HG02571 (cell line): ENCODE data around the gene KCNJ18.
"Not testable (repeated sequence)": the region's sequence is repeated elsewhere in the genome, so short reads cannot be mapped to it uniquely, and the experiment has no call there.

Experiments used
- ATAC-seq: cut with Tn5 transposase; IDR thresholded peaks from one replicate; pipeline ENCODE4 v1.9.1; 2021; ENCODE audit warnings: mild to moderate bottlenecking, moderate library complexity; ENCODE audit not compliant: unreplicated experiment

KCNJ18 gene

DNA sequence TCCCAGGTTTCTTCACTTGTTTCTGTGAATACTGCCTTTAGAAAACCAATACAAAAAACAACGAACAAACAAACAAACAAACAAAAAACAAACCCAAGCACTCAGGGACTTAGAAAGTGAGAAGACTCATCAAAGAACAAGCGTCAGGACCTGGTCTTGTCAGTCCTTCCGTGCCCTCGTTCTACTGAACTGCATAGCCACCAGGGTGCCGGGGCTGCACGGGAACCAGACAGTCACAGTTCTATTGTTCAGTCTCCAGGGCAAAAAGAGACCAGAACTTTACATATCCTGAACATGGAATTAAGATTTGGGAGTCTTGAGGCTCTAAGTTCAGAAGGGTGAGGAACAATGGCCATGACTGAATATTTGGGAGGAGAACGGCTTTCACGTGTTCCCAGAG lies 28.2 kb downstream of the KCNJ18 start:
- not testable (repeated sequence) for ATAC-seq

DNA sequence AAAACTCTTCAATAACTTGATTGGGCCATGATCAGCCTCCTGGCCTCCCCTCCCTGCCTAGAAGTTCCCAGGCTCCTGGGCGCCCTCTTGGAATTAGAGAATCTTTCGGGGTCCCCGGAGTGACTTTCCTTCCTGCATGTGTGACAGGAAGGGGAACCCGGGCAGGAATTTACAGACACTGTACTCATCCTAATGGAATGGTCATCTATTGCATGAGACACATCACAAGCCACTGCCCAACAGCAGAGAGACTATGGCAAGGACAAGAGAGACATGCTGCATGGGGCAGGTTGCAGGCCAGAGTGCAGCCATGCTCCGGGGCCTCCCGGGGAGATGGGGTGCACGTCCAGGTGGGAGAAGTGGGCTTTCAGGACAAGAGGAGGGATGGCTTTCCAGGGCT lies 29.9 kb downstream of the KCNJ18 start:
- ATAC-seq: not testable (repeated sequence)

DNA sequence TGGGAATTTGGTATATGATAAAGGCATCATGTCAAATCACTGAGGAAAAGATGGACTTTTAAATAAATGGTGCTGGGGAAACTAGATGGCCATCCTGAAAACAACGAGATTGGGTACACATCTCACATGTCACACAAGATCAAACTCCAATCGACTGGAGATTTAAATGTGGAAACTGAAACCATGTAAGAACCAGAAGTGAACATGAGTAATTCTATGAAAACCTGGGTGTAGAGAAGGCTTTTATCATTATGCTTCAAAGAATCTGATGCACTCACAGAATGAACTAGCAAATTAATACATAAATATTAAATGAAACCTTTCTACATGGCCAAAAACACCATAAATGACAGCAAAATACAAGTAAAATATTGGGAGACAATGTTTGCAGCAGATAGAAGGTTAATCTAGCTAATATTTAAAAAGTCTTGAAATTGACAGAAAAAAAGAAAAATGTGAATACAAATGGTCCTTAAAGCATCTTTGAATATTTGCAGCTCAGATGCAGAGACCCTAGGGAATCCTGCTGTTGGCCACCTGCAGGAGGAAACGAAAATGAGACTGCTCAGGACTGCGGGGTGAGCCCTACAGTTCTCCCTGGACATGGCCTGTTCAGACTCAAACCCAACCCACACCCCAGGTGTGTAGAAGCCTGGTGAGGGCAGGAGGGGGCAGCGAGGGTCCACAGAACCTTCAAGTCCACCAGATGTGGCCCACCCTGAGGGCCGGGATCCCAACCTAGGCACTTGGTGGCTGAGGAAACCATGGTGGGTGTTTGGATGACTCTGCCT lies 32.1 kb downstream of the KCNJ18 start:
- not testable (repeated sequence) for ATAC-seq

DNA sequence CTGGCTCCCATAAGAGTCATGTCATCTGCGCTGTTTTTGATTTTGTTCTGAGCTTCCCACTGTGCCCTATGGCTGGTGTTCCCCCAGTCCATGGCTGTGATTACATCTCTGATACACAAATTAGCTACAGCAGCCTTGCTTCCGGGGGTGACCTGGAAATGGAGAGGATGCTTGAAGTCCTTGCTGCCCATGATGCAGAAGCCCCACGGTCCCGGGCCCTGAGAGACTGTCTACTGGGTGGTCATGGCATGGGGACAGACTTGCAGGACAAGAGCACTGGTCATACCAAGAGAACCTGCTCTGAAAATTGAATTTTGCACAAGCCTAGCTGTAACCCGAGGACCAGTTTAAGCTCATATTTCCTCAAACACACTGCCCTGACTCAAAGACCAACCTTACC lies 38.8 kb downstream of the KCNJ18 start:
- ATAC-seq: not testable (repeated sequence)

DNA sequence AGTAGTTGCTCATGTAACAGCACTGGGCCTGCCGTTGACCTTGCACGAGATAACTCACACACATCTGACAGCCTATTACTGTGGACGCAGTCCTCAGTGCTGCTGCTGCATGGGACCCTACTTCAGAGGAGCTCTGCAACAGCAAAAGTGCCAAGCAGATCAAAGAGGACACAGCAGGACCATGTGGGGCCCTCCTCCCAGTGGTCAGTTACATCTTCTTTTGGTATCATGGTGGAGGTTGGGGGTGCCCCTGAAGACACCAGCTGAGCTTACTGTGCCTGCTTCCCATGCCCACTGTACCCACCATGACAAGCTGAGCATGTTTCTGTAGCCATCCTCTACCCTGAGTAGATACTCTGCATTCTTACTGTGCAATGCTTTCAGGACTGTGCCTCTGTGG lies 41.6 kb downstream of the KCNJ18 start:
- not testable (repeated sequence) for ATAC-seq

DNA sequence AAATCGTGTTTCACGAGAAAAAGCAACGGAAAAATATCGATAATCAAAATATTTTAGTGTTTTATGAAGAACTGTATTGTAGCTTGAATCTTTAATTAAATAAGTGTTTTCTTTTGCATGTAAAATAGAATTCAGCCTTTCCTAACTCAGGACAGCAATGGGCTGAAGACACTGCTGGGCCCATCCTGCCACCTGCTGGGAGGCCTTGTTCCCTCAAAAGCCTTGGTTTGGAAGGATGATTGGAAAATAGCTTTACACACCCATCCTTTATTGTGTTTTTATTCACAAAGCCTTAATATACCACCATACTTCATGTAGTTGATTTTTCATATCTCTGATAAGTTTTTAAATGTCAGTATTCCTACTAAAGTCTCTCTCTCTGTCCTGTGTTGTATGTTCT lies 43.5 kb downstream of the KCNJ18 start:
- not testable (repeated sequence) for ATAC-seq

DNA sequence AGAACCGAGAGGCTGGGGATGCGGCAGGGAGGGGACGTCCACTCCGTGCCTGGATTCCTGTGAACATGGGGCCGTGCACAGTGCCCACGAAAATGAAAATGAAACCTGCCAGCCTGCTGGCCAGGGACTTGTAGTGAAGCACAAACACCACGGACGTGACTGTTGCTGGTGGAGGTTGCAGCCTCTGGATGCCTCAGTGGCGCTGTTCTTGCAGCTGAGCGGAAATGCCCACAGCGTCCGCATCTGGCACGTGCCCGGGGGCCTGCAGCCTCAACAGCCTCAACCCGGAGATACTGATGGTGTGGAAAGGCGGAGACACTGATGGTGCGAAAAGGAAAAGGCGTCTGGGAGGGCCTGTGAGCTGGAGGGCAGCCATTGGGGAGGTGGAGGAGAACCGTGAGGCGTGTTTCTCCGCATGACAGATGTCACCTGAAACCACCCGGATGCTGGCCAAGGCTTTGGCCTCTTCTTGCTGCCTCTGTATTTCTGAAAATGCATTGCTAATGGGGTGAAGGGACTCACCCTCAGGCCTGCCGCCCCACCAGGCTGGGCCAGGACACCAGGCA lies 44.8 kb downstream of the KCNJ18 start:
- not testable (repeated sequence) for ATAC-seq

DNA sequence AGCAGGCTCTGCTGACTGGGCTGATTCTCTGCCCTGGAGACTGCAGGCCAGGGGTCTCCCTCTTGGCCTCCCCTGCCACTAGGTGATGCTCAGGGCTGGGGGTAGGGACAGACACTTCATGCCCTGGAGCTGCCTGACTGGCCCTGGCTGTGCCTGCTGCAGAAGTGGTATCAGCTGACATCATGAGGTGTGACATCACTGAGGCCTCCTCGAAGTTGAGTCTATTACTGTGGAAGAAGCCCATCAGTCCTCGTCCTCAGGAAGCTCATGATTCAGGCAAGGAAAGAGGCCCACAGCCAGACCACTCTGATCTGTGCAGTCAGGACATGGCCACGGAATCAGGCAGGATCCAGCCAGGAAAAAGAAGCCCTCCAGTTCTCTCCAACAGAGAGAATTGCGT lies 45.9 kb downstream of the KCNJ18 start:
- ATAC-seq: not testable (repeated sequence)

DNA sequence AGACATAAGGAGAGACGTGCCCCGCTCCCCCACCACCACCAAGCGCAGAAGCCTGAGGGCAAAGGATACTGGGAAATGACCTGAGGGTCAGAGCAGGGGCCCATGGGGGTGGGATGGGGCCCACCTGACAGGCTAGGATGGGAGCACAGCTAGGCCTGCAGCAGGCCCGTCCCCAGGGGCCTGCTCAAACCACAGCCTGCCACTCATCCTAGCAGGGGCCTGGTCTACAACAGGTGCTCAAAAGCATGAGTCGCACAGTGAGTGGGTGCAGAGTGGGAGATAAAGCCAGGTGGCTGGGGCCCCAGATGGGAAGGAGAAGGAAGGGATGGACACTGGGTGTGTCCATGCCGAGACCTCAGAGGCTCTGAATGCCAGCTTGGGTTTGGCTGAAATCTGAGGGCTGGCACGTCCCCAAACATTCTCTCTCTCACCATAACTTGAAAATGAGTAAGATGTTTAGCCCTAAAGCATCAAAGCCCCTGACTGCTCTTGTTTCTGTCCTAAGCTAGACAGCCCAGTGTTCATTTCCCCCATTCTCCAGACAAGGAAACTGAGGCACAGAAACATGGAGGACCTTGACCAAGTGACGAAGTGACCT lies 46.7 kb downstream of the KCNJ18 start:
- ATAC-seq: not testable (repeated sequence)

DNA sequence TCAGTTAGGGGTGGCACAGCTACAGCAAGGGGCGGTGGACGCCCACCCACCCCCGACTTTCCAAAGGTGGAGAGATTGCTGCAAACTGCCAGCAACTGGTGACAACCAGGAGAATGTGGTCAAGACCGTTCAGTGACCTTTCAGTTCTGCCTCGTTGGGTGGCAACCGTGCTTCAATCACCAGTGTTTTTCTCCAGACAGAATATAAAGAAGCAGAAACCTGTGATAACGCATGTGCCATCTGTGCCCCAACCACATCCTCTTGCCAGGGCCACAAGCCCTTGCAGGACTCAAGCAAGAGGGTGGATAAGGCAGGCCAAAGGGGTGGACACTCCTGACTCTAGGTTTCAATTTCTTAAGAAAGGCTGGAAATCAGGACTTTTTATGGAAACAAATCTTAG lies 47.2 kb downstream of the KCNJ18 start:
- ATAC-seq: not testable (repeated sequence)

DNA sequence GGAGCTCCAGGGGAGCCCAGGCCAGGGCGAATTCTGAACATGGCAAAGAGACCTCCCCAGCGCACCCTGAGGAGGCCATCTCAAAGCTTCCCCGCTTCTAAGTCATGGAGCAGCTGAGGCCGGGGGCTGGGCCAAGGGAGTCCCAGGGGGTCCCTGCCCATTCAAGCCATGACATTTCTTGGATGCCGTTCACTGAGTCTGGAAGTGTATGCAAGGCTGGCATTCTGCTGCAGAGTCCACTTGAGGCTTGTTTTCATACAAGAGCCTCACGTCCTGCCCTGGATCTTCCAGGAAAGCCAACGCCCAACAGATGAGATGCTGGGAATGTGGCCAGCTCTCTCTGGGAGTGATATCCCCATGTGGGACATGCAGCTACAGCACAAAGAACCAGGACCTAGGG lies 48.5 kb downstream of the KCNJ18 start:
- not testable (repeated sequence) for ATAC-seq

DNA sequence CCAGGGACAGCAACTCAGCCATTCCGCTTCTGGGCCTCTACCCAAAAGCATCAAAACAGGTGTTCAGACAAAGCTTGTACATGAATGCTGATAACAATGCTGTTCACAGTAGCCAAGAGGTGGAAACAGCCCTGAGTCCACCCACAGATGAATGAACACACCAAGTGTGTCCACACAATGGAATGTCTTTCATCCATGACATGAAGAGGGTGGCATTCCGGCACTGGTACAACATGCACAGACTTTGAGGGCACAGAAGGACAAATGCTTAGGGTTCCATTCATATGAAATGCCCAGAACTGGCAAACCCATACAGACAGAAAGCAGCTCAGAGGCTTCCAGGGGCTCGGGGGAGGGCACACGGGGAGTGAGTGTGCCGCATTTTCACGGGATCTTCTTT lies 49.2 kb downstream of the KCNJ18 start:
- ATAC-seq: not testable (repeated sequence)

DNA sequence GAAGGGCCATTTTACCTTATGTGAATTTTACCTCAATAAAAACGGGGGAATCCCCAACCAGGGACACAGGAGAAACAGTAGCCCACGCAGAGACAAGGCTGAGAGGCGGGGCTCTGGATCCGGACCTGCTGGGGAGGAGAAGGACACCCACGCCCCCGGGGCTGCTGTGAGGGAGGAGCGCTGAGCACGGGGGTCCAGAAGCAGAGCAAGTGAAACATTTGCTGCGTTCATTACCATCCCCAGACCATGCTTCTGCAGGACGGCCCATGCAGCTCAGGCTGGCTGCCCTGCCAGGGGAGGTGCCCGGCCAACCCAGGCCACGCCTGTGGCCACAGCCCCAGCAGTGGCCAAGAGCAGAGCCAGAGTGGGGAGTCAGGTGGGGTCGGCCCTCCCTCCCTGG lies 50.0 kb downstream of the KCNJ18 start:
- no peak for ATAC-seq

DNA sequence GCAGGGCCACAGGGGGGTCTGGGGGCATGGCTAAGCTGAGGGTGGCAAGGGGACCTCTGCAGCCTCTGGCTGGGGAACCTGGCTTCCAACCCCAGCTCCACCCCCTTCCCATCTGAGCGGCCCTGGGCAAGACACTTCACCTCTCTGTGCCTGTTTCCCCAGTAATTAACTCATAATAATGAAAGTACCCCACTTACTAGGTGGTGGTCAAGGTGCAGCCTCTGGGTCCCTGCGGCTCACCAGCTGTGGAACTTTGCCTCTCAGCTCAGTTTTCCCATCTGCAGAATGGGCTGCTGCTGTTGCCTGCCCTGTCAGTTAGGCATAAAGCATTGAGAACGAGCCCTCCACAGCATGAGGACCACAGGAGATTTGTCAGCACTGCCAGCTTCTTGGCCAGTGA lies 51.8 kb downstream of the KCNJ18 start:
- not testable (repeated sequence) for ATAC-seq

DNA sequence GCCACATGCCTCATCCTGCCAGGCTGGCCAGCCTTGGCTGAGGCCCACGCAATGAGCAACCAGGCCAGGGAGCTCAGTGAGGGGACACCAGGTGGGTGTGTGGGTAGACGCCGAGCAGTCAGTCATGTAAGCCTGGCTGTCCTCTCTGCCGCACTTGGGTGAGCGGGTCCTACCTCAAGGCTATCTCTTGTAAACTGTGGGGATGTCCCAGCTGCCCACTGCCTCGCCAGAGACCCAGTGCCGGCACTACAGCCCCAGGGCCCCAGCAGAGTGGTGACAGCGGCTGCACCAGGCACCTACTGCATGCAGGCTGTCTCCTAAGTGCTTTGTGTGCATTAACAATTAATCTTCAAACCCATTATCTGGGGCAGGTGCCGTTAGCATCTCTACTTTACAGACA lies 52.3 kb downstream of the KCNJ18 start:
- ATAC-seq: not testable (repeated sequence)

DNA sequence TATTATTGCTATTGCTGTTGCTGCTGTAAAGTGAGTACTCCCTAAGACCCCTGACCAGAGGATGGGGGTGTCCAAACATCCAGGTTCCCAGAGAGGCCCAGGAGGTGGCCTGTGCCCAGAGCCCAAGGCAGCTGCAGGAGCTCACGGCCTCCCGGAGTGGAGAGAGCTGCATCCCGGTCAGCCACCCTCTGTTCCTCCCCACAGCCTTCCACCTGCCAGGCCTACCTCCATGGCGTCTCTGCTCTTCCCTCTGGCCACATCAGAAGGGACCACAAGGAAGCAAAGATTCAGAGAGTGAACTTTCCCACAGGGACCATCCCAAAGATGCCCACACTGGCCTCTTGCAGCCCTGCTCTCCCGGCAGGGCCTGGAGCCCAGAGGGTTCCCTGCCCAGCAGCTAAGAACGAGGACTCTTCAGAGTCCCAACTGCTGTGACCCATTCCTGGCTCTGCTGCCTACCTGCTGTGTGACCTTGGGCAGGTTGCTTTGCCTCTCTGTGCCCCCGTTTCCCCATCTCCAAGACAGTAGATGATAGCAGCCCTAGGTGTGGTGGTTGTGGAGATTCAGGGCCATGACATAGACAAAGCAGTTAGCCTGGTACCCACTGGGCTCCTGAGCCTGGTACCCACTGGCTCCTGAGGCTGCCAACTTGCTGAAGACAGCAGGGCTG lies 53.2 kb downstream of the KCNJ18 start:
- ATAC-seq: not testable (repeated sequence)

DNA sequence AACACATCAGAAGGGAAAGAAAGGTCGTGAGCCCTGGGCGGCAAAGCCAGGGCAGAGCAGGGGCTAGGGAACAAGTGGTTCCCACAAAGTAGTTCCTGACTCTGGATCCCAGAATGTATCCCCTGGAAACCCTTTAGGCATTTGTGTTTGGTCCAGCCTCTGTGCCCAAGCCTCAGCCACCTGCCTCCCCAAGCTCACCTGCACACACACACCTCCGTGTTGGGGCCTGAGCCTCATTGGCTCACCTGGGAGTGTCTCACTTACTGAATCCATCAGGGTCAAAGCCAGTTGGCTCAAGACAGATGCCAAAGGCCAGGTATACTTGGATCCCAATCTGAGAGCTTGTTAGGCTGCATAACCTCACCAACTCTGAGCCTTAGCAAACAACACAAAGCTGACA lies 54.1 kb downstream of the KCNJ18 start:
- ATAC-seq: not testable (repeated sequence)

DNA sequence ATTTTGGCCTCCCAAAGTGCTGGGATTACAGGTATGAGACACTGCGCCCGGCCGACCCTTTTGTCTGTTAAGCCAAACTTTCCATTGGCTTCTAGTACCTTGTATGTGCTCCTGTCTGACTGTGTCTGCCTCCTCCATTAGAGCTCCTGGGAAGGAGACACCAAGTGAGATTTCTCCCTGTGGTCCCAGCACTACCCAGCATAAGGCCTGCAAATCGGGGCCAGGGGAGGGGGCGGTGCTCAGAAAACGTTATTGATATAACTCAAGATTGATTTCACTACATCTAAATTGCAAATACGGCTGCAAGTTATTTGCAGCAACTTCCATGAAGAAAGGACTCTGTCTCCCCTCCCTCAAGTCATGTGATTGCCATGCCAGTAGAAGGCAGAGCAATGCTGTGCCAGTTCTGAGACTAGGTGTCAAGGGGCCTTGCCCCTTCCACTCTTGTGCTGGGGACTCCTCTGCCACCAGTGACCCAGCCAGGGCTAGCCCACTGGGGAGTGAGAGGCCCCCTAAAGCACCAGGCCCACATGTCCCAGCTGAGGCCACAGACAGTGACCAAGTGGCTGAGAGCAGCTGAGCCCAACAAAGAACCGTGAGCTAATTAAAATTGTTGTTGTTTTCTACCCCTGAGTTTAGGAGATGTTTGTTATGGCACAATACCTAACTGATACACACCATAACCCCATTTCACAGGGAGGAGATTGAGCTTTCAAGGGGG lies 55.0 kb downstream of the KCNJ18 start:
- ATAC-seq: not testable (repeated sequence)

DNA sequence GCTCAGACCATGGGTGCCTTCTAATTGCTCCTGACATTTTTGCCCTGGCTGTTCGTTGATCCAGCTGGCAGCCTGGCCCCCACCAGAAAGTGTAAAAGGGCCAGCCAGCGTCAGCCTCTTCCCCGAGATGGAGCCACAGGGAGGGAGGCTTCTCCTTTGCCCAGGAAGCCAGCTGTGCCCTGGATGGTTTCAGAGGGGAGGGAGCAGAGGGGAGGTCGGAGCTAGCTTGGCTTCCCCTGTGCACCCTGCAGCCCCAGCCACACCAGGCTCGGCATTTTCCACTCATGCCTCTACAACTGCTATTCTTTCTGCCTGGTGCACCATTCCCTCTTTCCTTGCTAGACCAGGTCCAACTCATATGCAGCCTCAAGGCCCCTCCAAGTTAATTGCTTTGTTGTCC lies 56.4 kb downstream of the KCNJ18 start:
- not testable (repeated sequence) for ATAC-seq

DNA sequence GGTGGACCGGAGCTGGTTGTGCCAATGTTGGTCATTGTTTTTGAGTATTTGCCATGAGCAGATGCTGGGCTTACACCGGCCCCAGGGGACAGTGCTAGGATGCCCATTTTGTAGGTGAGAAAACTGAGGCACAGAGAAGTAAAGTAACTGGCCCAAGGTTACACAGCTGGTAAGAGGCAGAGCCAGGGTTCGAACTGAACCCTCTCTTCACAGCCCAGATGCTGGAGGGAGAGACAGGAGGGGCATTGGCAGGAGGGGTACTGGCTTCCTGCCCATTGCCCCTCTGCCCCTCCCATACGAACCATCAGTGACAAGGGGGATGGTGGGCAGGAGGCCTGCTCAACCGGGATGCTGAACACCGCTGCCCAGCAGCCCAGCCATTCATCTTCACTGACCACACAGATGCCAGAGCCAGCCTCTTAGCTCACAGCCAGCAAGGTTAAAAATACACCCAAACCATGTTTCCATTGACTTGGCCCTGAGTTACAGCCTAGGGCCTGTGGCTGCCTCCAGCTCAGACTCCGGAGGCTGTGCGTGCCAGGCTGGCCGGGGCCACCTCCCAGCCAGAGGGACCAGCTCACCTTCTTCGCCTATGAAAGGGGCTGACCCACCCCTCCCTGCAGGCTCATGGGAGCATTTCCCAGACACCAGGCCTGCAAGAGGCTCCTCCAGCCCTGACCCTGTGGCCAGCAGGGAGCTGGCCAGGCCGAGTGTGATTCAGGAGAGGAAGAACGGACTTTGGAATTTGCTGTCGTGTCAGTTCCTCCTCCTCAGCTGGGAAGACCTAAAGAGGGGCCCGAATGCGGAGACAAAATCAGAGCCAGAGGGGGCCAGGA lies 57.6 kb downstream of the KCNJ18 start:
- ATAC-seq: not testable (repeated sequence)
